M059J (cell line): ENCODE measurements around the gene FAXC. TPM values are rescaled to one million over a fixed set of nuclear protein-coding genes. Genes with fewer than 3 reads are reported as not detected.
"Not testable (repeated sequence)": the region's sequence is repeated elsewhere in the genome, so short reads cannot be mapped to it uniquely, and the experiment has no call there.

ENCODE experiments used
- DNase-seq: peaks from one replicate; pipeline ENCODE4 v3.0.0-alpha.2; 2012; ENCODE audit warnings: low read depth
- total RNA-seq: library from RNA; depleted of rRNA; stranded (reverse); fragments of >200 nt; shearing (Covaris generic); gene quantifications from 2 replicates; pipeline ENCODE4 v1.2.3, GENCODE V29; 2014

FAXC gene
- total RNA-seq, 1 experiment from 2014 or later: 6.9 TPM

GRCh38 chr6:99341862-99342455 lies 7.5 kb downstream of the FAXC start:
- no peak for DNase-seq

DNA sequence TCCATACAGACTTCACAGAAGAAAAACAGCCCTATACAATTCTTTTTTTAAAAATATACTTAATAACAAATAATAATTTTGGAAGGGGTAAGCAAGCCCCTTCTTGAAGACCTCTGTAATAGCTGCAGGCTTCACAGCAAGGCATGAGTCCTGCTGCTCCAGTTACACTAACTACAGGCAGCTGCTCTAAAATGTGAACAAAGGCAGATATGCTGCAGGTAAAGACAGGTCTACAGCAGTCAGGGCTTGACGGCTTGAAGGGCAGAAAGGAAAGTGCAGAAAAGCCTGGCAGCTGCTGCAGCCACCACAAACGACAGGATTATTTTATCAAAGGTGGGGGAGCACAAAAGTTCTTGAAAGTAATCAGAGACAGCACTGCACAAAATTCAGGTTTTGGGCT lies 11.3 kb downstream of the FAXC start:
- DNase-seq: no peak

GRCh38 chr6:99335298-99335697 lies 14.2 kb downstream of the FAXC start:
- not testable (repeated sequence) for DNase-seq

DNA sequence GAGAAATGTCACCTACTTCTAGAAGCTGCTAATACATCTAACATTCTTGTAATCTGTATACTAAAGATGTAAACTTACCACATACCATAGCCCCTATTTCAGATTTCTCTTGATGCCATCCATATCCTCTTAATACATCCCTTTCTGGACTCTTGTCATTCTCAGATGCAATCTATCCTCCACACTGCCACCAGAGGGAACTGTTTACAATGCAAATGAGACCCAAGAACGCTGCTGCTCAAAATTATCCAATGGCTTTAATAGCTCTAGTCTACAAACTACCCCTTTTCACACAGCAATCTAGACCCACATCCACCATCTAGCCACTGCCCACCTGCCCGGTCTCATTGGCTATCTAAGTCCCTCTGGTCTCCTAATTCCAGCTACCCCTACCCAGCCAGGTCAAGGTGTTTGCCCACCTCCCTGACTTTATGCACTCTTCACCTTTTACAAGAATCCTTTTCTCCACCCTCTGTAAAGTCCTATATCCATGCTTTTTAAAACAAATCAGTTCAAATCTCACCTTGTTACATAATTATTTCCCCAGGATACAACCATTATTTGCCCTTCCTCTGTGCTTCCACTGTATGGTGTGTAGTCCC lies 14.8 kb downstream of the FAXC start:
- peak; percentile 65 for DNase-seq

- DNase-seq: no peak
Observed at GRCh38 chr6:99333068-99333467, 16.4 kb downstream of the FAXC start.

GRCh38 chr6:99331531-99331930 lies 17.9 kb downstream of the FAXC start:
- DNase-seq: no peak

- DNase-seq: peak; percentile 61
Observed at GRCh38 chr6:99330159-99330558, 19.3 kb downstream of the FAXC start.

GRCh38 chr6:99324996-99325395 lies 24.5 kb downstream of the FAXC start:
- no peak for DNase-seq

DNA sequence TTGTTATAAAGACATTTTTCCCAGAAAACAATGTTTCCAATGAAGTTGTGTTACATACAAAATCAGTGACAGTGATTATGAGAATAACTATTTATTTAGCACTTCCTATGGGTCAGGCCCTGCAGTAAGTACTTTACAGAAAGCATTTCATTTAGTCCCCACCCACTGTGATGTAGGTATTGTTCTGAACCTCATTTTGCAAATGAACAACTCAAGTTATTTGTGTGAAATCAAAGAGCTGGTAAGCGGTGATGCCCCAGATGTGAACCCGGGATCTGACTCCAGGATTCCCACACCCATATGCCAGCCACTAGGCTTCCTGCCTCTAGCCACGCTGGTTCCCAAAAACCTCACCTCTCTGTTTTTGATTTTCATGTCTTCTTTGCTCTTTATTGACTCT lies 30.9 kb downstream of the FAXC start:
- no peak for DNase-seq

GRCh38 chr6:99312354-99312753 lies 37.1 kb downstream of the FAXC start:
- DNase-seq: no peak

GRCh38 chr6:99310553-99310952 lies 38.9 kb downstream of the FAXC start:
- no peak for DNase-seq

DNA sequence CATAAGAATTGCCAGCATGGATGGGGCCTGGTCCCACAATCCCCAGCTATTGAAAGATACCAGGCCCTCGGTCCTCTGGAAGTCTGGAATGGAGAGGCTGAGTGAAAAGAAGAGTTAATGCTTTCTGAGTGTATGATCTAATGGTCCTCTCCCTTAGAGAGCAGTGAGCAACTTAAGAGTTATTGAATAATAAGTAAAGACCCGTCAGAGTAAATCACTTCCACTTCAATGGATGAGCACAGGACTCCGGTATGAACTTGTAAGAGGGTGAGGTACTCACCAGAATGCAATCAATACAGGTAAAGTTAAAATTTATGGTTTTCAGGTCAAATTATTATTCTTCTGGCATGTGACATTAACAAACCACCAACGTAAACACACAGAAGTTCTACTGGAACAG lies 39.9 kb downstream of the FAXC start:
- no peak for DNase-seq

DNA sequence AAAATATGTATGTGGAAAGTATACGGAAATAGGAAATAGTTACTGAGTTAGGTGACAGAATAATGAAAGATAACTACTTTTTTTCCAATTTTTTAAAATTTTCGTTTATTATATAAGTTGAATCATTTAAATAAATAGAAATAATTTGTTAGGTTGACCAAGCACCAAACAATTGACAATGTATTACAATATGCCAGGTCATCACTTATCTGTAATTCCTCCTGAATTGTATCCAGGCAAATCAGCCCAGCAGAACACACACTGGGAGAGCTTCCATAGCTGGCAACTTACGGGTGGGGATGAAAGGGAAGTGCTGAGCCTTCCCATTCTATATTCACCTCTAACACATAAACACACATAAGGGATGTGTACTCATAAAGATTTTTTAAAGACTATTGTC lies 40.7 kb downstream of the FAXC start:
- DNase-seq: no peak

DNA sequence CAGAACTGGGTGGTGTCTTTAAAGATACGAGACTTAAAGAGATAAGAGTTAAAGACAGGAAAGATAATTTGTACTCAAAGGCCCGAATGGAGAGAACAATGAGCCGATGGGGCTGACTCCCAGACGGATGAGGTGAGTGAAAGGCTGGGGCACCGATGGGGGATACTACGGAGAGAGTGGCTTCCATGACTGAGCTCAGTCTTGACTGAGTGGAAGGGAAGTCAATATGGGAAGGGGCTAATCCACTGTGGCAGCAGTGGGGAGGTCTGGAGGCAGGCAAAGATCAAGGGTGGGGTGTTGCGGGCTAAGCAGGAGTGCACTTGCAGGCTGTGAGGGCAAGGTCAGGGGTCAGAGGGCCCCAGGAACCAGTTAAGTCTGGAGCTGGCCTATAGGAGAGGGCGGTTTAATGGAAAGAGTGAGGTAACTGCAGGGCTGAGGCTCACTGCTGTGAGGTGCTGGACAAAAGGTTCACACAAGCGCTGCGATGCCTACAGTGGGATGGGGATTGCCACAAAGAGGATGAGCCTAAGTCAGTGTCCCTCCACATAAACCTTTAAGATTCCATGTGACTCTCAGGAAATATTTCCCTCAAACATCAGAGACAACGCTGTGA lies 42.1 kb downstream of the FAXC start:
- DNase-seq: no peak

DNA sequence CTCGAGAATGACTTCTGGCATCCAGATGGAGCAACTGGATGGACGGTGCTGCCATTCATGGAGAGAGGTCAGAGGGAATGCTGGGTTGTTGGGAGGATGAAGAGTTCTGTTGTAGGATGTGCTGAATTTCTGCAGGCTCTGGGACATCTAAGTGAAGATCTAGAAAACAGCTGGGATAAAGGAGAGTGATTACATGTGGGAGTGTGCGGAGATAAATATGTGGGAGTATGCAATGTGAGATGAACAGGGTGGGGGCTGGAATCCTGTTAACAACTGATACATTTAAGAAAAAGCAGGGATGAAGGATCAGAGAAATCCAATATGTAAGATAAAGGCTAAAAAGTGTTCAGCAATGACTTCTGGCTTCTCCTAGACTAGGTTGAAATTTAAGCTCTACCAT lies 43.1 kb downstream of the FAXC start:
- DNase-seq: no peak

GRCh38 chr6:99305021-99305554 lies 44.4 kb downstream of the FAXC start:
- no peak for DNase-seq

GRCh38 chr6:99297415-99297814 lies 52.1 kb downstream of the FAXC start:
- DNase-seq: no peak

GRCh38 chr6:99297006-99297405 lies 52.5 kb downstream of the FAXC start:
- DNase-seq: no peak

DNA sequence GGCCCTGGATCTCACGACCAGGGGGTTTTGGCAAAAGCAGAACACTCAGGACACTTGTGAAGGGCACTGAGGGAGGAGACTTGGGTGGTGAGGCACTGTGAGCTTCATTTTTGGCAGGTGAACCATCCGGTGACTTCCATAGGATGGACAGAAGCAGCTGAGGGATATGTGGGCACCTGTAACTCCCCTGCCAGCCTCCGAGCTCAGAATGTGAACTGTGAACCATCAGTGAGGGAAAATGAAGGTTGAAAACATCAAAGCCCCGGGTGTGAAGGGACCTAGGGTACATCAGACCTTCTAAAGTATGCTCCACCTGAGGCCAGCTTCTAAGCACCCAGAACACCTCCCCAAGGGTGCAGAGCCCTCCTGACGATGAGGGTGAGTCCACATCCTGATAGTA lies 53.2 kb downstream of the FAXC start:
- DNase-seq: no peak

- DNase-seq: no peak
Observed at GRCh38 chr6:99295276-99295675, 54.2 kb downstream of the FAXC start.

DNA sequence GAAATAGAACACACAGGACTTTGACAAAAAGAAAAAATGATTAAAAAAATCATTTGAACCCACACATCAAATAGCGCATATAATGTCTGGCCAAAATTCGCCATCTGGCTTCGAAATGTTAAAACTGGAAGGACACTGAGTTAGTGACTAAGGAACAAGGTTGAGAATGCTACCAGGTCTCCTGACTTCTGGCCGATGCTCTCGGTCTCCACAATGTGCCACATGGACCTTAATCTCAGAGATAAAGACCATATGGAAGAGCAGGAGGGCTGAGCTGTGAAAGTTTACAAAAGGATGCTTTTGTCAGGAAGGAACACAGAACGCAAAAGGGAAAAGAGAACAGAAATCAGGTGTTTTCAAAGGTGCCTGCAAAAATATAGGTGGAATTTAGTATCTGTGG lies 54.7 kb downstream of the FAXC start:
- DNase-seq: no peak

DNA sequence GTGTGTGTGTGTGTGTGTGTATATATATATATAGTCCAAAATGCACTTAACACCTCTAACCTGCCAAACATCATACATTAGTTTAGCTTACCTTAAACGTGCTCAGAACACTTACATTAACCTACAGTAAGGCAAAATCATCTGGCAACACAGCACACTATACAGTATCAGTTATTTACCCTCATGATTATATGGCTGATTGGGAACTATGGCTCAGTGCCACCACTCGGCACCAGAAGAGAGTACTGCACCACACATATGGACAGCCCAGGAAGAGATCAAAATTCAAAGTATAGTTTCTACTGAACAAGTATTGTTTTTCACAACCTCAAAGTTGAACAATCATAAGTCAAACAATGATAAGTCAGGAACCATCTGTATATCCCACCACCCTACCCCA lies 59.8 kb downstream of the FAXC start:
- DNase-seq: no peak

DNA sequence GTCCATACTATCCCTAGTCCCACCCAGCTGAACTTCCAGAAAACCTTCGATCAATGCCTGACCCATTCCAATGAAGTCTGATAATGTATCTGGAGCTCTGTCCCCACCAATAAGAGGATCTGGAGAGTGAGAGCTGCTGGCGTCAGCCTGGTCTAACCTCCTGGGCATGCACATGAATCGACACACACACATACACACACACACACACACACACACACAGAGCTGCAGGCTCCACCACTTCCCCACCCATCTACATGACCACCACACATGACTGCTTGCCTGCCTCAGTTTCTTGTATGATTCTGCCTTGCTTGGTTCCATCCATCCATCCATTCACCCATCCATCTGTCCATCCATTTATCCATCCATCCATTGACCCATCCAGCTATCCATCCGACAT lies 60.8 kb downstream of the FAXC start:
- DNase-seq: no peak
